H9 (cell line): ENCODE results near the gene GPR157. TPM values are rescaled to one million over a fixed set of nuclear protein-coding genes. Genes with fewer than 3 reads are reported as not detected.

ENCODE experiments used
- DNase-seq: peaks from one replicate; pipeline ENCODE4 v3.0.0-alpha.2; 2017
- H2AFZ ChIP-seq: one replicate; pipeline ENCODE4 v1.6.1; 2013; ENCODE audit warnings: mild to moderate bottlenecking, low read length, control low read depth, moderate library complexity
- H2AK5ac ChIP-seq: 2 replicates; pipeline ENCODE4 v1.6.1; 2013; ENCODE audit warnings: low read length, control low read depth, mixed read lengths; ENCODE audit not compliant: insufficient read length
- H2BK120ac ChIP-seq: one replicate; pipeline ENCODE4 v1.6.1; 2013; ENCODE audit warnings: low read depth, mild to moderate bottlenecking, low read length, control low read depth, inconsistent platforms; ENCODE audit not compliant: poor library complexity, severe bottlenecking
- H2BK12ac ChIP-seq: 2 replicates; pipeline ENCODE4 v1.6.1; 2013; ENCODE audit warnings: low read length, control low read depth, mixed read lengths, low read depth; ENCODE audit not compliant: insufficient read length
- H2BK15ac ChIP-seq: 2 replicates; pipeline ENCODE4 v1.6.1; 2013; ENCODE audit warnings: low read depth, low read length, control low read depth
- H2BK20ac ChIP-seq: one replicate; pipeline ENCODE4 v1.6.1; 2013; ENCODE audit warnings: low read depth, mild to moderate bottlenecking, low read length, control low read depth, inconsistent platforms; ENCODE audit not compliant: poor library complexity, severe bottlenecking
- H2BK5ac ChIP-seq: 2 replicates; pipeline ENCODE4 v1.6.1; 2013; ENCODE audit warnings: low read length, control low read depth, mixed read lengths; ENCODE audit not compliant: insufficient read length
- H3K14ac ChIP-seq: 2 replicates; pipeline ENCODE4 v1.6.1; 2013; ENCODE audit warnings: low read length, control low read depth; ENCODE audit not compliant: insufficient read depth
- H3K18ac ChIP-seq: 2 replicates; pipeline ENCODE4 v1.6.1; 2013; ENCODE audit warnings: low read depth, mild to moderate bottlenecking, mixed read lengths, low read length, control low read depth; ENCODE audit not compliant: insufficient read length
- H3K23ac ChIP-seq: 2 replicates; pipeline ENCODE4 v1.6.1; 2013; ENCODE audit warnings: low read length, control low read depth, mixed read lengths, low read depth; ENCODE audit not compliant: insufficient read length
- H3K23me2 ChIP-seq: 2 replicates; pipeline ENCODE4 v1.6.1; 2013; ENCODE audit warnings: low read depth, mild to moderate bottlenecking, mixed read lengths, low read length, control low read depth; ENCODE audit not compliant: insufficient read length, poor library complexity, severe bottlenecking
- H3K27ac ChIP-seq: 2 replicates; pipeline ENCODE4 v1.5.1; 2013; ENCODE audit warnings: low read length, control low read depth, mixed read lengths, low read depth; ENCODE audit not compliant: insufficient read length
- H3K27me3 ChIP-seq: 2 replicates; pipeline ENCODE4 v1.6.1; 2013; ENCODE audit warnings: low read length, control low read depth, inconsistent platforms; ENCODE audit not compliant: insufficient read depth
- H3K4ac ChIP-seq: 2 replicates; pipeline ENCODE4 v1.6.1; 2013; ENCODE audit warnings: low read depth, mild to moderate bottlenecking, control low read depth, inconsistent platforms, low read length, moderate library complexity
- H3K4me1 ChIP-seq: 2 replicates; pipeline ENCODE4 v1.6.1; 2013; ENCODE audit warnings: low read length, control low read depth, inconsistent platforms; ENCODE audit not compliant: insufficient read depth
- H3K4me2 ChIP-seq: 2 replicates; pipeline ENCODE4 v1.6.1; 2013; ENCODE audit warnings: low read length, control low read depth, mixed read lengths; ENCODE audit not compliant: insufficient read length, insufficient read depth
- H3K56ac ChIP-seq: 2 replicates; pipeline ENCODE4 v1.6.1; 2013; ENCODE audit warnings: low read depth, mild to moderate bottlenecking, mixed read lengths, low read length, control low read depth; ENCODE audit not compliant: insufficient read length
- H3K79me1 ChIP-seq: 2 replicates; pipeline ENCODE4 v1.6.1; 2013; ENCODE audit warnings: low read depth, mild to moderate bottlenecking, moderate library complexity, low read length, control low read depth, inconsistent platforms; ENCODE audit not compliant: insufficient read depth, poor library complexity, severe bottlenecking
- H3K79me2 ChIP-seq: 2 replicates; pipeline ENCODE4 v1.6.1; 2013; ENCODE audit warnings: low read length, control low read depth, inconsistent platforms; ENCODE audit not compliant: insufficient read depth
- H3K9ac ChIP-seq: 2 replicates; pipeline ENCODE4 v1.6.1; 2013; ENCODE audit warnings: low read length, control low read depth, mixed read lengths; ENCODE audit not compliant: insufficient read length; ENCODE audit errors: extremely low read depth
- H3K9me3 ChIP-seq: one replicate; pipeline ENCODE4 v1.6.1; 2013; ENCODE audit warnings: low read depth, low read length, inconsistent platforms; ENCODE audit not compliant: control insufficient read depth
- H3T11ph ChIP-seq: one replicate; pipeline ENCODE4 v1.6.1; 2013; ENCODE audit warnings: mild to moderate bottlenecking, low read length, control low read depth, inconsistent platforms
- H4K20me1 ChIP-seq: one replicate; pipeline ENCODE4 v1.6.1; 2013; ENCODE audit not compliant: control insufficient read depth, insufficient read length, insufficient read depth
- H4K5ac ChIP-seq: 2 replicates; pipeline ENCODE4 v1.6.1; 2013; ENCODE audit warnings: low read depth, mild to moderate bottlenecking, mixed read lengths, low read length, control low read depth; ENCODE audit not compliant: insufficient read length
- H4K8ac ChIP-seq: replicated peaks from 2 replicates; pipeline ENCODE4 v1.6.1; 2013; ENCODE audit warnings: low read length, control low read depth, mixed read lengths, low read depth; ENCODE audit not compliant: insufficient read length
- H4K91ac ChIP-seq: 2 replicates; pipeline ENCODE4 v1.6.1; 2013; ENCODE audit warnings: low read depth, mild to moderate bottlenecking, moderate library complexity, mixed read lengths, low read length, control low read depth; ENCODE audit not compliant: insufficient read length
- H3K27ac Mint-ChIP-seq, 3 experiments: 2 replicates in 2 of 3; 3 replicates in 1 of 3; pipeline ENCODE4 v1.8.0; 2020 to 2021; ENCODE audit warnings: mixed read lengths in 3 of 3, mild to moderate bottlenecking in 1 of 3, moderate library complexity in 1 of 3
- H3K27me3 Mint-ChIP-seq: 2 replicates; pipeline ENCODE4 v1.8.0; 2021; ENCODE audit warnings: low read depth, mild to moderate bottlenecking, moderate library complexity, mixed read lengths
- H3K36me3 Mint-ChIP-seq, 3 experiments: 2 replicates in 2 of 3; 3 replicates in 1 of 3; pipeline ENCODE4 v1.8.0; 2020 to 2021; ENCODE audit warnings: low read depth in 3 of 3, mixed read lengths in 3 of 3; ENCODE audit not compliant: insufficient read depth in 1 of 3
- H3K4me1 Mint-ChIP-seq, 2 experiments: 2 replicates each; pipeline ENCODE4 v1.8.0; 2020; ENCODE audit warnings: mixed read lengths in 2 of 2
- H3K4me3 Mint-ChIP-seq, 2 experiments: 2 replicates in 1 of 2; 3 replicates in 1 of 2; pipeline ENCODE4 v1.8.0; 2020 to 2021; ENCODE audit warnings: mild to moderate bottlenecking in 2 of 2, mixed read lengths in 2 of 2, moderate library complexity in 1 of 2
- H3K9me3 Mint-ChIP-seq, 2 experiments: 2 replicates in 1 of 2; 3 replicates in 1 of 2; pipeline ENCODE4 v1.8.0; 2020; ENCODE audit warnings: mild to moderate bottlenecking in 2 of 2, mixed read lengths in 2 of 2, moderate library complexity in 1 of 2
- CTCF ChIP-seq: fragments of 200-600 bp; sonication (generic); conservative IDR thresholded peaks from 3 replicates; pipeline ENCODE4 v1.8.0; 2021; ENCODE audit warnings: antibody characterized with exemption, mild to moderate bottlenecking
- WGBS: extraction: QIAGEN DNeasy Blood & Tissue Kit; methylation state at CpG from one replicate; pipeline ENCODE4 v1.1.7; 2013; ENCODE audit warnings: missing lambda C conversion rate, low lambda C conversion rate, mixed read lengths; ENCODE audit not compliant: insufficient read length; ENCODE audit errors: extremely low coverage; 5-methylcytosine and 5-hydroxymethylcytosine counted together
- total RNA-seq: library from RNA; stranded (reverse); gene quantifications from 2 replicates; pipeline ENCODE4 v1.2.1, GENCODE V29; 2021

The GPR157 gene
- total RNA-seq, 1 experiment from 2014 or later = 3.8 TPM

- Histone ChIP-seq H3K56ac (no peak overlapping the region), H4K91ac (no peak overlapping the region), H4K5ac (no peak overlapping the region), H2BK12ac (no peak overlapping the region), H2AK5ac (no peak overlapping the region), H2BK20ac (no peak overlapping the region), H4K8ac (no peak overlapping the region), H3K18ac (no peak overlapping the region), H2BK15ac (no peak overlapping the region), H3K27me3 (no peaks in the 10 kb centered on the region), H3T11ph (no peak overlapping the region), H3K9me3 (no peaks in the 10 kb centered on the region), H2AFZ (no peak overlapping the region), H3K4me2 (no peak overlapping the region), H2BK120ac (no peak overlapping the region), H3K23ac (no peak overlapping the region), H2BK5ac (no peak overlapping the region), H3K23me2 (no peaks in the 10 kb centered on the region), H3K79me2 (no peaks in the 10 kb centered on the region), H3K79me1 (no peaks in the 10 kb centered on the region), H3K27ac (no peak overlapping the region), H4K20me1 (no peaks in the 10 kb centered on the region), H3K4me1 (peaks cover 3% of the 10 kb centered on the region; the same call in 1 of the 2 replicates), H3K9ac (no peak overlapping the region), H3K4ac (no peak overlapping the region), H3K14ac (no peak overlapping the region)
- Mint-ChIP-seq H3K9me3 (peaks cover 20 to 22% of the 10 kb centered on the region in 2 experiments), H3K4me3 (no peak overlapping the region), H3K27ac (no peak overlapping the region; a peak in 2 of 7 replicates), H3K4me1 (peaks cover 6 to 11% of the 10 kb centered on the region in 2 experiments), H3K36me3 (peaks cover 0 to 20% (median 3%) of the 10 kb centered on the region in 3 experiments; a peak in 6 of 7 replicates), H3K27me3 (peaks cover 5% of the 10 kb centered on the region)
- TF ChIP-seq CTCF = no peak
- WGBS = no CpG with 5 or more reads among the region's 7 CpGs
- DNase-seq = no peak
These were observed 43.5 kb downstream of the GPR157 start for GRCh38 chr1:9085306-9085940.
